Measurements from ENCODE around the gene NODAL.

- peak in 1 of 11 experiments; percentile 0 for TF ChIP-seq CTCF (IDR thresholded peaks at IDR 0.05 in 8 of 11, conservative IDR thresholded peaks at IDR 0.05 in 3 of 11)
- no peak for TF ChIP-seq POLR2A (IDR thresholded peaks at IDR 0.05)
These were observed 16.4 kb upstream of the NODAL start for GRCh38 chr10:70457759-70458305.
